Measurements from ENCODE around the gene DAZAP1. TPM values are rescaled to one million over a fixed set of nuclear protein-coding genes. Genes with fewer than 3 reads are reported as not detected.

The DAZAP1 gene
- total RNA-seq, 1 donor from 2014 or later = 58.0 TPM

- no peak for DNase-seq
These were observed 30.0 kb upstream of the DAZAP1 start for GRCh38 chr19:1377176-1377964.

DNA sequence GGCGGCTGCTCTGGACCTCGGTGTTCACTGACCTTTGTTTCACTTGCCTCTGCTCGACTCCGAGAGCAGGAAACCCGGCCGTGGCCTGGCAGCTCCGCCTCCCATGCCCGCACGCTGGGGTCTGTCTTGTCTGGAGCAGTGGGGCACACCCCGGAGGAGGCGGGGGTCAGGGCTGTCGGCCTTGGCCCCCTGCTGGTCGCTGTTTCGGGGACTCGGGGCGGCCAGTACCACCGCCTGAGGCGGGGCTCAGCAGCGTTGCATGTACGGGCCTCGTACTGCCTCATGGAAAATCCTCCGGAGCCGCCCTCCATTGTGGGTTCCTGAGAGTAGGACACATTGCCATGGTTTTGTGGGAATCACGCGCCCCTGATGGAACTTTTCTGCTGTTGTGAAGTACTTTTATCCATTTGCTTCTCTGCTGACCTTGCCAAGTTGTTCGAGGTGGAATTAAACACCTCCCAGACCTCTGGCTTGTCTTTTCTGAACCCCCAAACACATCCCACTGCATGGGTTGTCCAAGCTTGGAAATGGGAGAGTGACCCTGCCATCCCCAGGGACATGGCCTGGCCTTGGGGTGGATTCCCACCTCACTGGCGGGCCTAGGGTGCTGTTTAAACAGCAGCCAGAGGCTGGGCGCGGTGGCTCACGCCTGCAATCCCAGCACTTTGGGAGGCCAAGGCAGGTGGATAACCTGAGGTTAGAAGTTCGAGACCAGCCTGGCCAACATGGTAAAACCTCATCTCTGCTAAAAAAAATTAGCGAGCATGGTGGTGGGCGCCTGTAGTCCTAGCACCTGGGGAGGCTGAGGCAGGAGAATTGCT, 29.2 kb upstream of the DAZAP1 start:
- DNase-seq = peak; percentile 59

DNA sequence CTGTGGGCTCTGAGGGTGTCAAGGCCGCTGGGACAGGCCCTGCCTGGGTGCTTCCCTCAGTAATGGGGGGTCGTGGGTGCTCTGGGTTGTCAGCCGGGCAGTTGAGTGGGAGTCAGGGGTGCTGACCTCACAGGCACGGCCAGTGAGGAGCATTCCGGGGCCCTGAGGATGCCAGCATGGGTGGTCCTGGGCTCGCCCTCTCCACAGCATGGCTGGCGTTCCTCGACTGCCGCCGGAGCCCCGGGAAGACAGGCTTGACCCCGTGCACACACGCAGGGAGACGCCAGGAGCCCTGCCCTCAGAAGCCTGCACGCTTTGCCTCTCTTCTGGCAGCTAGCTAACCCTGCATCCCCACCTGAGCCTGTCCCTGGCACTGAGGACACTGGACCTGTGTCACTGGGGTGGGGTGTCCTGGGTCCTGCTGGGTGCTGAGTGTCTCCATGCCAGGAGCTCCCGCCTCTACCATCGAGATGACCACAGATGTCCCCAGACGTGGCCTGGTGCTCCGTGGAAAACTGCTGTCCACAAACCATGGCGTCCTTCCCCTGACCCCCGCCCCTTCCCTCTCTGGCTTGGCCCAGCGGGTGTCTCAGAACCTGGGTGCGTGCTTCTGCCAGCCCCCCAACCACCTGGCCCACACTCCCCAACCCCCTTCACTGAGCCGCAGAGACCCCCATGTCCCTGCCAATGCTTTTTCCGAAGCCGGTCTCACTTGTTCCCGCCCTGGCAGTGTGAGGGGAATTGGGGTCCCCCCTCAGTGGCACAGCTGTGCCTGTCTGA, 28.1 kb upstream of the DAZAP1 start:
- no peak for DNase-seq

DNA sequence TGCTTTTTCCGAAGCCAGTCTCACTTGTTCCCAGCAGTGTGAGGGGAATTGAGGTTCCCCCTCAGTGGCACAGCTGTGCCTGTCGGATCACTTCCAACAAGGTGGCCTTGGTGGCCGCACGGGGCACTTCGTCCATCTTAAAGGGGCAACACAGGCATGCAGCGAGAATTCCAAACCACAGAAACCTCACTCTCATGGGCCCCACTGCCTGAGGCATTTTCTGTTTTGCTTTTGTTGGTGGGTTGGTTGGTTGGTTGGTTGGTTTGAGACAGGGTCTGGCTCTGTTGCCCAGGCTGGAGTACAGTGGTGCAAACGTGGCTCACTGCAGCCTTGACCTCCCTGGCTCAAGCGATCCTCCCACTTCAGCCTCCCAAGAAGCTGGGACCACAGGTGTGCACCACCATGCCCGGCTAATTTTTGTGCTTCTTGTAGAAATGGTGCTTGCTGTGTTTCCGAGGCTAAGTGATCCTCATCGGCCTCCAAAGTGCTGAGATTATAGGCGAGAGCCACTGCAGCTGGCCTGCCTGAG, 27.4 kb upstream of the DAZAP1 start:
- no peak for DNase-seq

DNA sequence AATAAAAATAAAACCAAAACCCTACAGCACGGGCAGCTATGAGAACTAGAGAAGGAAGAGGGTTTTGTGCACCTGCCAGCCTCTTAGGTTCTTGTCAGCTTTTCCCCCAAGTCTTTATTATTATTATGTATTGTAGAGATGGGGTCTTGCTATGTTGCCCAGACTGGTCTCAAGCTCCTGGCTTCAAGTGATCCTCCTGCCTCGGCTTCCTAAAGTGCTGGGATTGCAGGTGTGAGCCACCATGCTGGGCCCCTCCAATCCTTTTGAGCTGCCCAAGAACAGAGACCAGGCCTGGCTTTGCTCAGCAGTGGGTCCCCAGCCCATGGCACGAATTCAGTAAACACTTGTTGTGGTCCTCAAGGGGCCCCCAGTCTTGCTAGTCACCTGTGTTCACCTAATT, 25.1 kb upstream of the DAZAP1 start:
- DNase-seq = no peak

DNA sequence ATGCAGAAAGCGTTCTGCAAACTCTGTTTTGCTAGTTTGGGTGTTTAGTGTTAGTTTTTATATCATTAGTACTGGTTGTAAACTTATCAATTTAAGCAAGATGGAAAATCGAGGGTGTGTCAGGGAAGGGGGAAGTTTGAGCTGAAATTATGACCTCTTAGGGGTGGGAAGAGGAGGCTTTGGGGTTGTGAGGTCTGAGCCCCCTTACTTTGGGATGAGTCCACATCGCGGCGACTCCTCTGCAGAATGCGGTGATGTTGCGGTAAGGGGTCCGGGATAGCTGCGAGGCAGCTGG, 24.4 kb upstream of the DAZAP1 start:
- DNase-seq = no peak

DNA sequence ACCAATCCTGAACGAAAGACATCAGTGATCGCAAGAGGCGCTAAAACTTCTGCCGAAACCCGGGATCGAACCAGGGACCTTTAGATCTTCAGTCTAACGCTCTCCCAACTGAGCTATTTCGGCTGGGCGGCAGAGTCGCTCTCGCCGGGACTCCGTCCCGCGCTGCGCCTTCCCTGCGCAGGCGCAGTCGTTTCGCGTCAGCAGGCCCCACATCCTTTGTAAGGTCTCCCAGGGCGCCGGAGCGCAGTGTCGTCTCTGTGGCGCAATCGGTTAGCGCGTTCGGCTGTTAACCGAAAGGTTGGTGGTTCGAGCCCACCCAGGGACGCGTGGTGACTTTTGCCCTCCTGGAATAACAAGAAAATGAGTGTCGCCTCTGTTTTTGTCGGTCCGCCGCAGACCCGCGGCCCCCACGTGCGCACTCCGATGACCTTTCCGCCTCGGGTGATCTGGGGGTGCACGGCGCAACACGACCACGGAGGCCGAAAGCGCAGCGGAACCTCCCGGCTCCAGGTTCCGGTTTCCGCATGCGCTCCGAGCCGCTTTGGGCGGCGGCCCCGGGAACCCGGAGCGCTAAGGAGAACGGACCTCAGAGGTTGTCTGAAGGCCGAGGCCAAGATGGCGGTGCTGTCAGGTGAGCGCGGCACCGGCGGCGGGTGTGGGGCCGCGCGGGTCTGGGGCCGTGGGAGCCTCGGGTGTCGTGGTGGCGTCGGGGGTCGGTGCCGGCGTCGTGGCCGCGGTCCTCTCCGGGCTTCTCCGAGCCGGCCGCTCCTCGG, 23.9 kb upstream of the DAZAP1 start, which contains the start of gene NDUFS7:
Gene NDUFS7, plus strand, starts transcription at position 596 of the 773 bp plus-strand sequence. Its CDS starts 20 bp downstream, at position 616.
- DNase-seq = peak; percentile 94

DNA sequence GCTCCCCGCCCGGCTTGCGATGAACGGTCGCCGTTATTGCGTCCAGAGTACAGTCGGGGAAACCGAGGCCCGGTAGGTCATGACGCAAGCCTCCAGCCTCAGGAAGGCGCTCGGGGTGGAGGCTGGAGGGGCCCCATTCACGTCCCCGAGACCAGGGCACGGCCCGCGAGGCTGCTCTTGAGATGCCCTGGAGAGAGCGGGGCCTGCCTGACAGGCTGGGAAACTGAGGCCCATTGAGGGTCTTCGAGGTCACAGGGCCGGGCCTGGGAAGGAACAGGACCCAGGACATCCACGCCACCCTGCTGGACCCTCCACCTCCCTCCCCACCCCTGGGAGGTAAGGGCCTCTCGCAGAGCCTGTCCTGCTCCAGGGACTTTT, 23.3 kb upstream of the DAZAP1 start:
- DNase-seq = no peak

- DNase-seq = peak; percentile 85
These were observed 22.8 kb upstream of the DAZAP1 start for GRCh38 chr19:1384478-1385110.

- DNase-seq = no peak
These were observed 21.6 kb upstream of the DAZAP1 start for GRCh38 chr19:1385816-1386215.

- no peak for DNase-seq
These were observed 20.3 kb upstream of the DAZAP1 start for GRCh38 chr19:1386945-1387683.

DNA sequence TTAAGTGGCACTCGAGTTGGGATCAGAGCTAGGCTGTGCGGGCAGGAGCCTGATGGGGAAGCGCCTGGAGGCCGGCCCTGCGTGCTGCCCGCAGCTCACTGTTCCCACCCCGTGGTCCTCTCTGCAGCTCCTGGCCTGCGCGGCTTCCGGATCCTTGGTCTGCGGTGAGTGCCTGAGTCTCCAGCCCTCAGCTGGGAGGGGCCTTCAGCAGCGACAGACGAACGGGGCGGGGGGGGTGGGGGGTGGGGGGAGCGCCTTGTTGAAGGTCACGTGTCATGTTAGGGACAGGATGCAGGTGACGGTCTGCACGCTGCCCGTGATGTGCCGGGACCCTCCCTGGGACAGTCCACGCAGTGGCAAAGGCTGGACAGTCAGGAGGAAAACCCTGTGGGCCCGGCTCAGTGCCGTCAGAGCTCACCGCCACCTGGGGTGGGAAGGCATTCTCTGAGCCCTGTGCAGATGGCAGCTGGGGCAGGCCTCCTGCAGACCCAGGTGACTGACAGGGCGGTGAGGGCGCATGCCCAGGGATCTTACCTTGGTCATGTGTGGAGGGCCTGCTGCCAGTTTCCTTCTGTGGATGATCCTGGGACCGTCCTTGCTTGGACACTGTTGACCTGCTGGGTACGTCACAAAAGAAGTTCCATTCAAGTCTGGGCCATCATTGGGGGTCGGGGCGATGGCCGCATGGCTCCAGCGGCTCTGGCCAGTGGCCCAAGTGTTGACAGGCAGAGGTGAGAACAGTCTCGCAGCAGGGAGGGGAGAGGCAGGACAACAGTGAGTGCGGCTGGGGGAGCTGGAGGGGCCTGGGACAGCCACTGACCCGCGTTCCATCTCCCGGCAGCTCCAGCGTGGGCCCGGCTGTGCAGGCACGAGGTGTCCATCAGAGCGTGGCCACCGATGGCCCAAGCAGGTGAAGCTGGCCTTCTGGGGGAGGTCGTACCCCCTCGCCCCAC, 19.4 kb upstream of the DAZAP1 start:
- no peak for DNase-seq

- DNase-seq = no peak
These were observed 18.8 kb upstream of the DAZAP1 start for GRCh38 chr19:1388637-1389026.

GRCh38 chr19:1389033-1389940, 18.1 kb upstream of the DAZAP1 start:
- no peak for DNase-seq

DNA sequence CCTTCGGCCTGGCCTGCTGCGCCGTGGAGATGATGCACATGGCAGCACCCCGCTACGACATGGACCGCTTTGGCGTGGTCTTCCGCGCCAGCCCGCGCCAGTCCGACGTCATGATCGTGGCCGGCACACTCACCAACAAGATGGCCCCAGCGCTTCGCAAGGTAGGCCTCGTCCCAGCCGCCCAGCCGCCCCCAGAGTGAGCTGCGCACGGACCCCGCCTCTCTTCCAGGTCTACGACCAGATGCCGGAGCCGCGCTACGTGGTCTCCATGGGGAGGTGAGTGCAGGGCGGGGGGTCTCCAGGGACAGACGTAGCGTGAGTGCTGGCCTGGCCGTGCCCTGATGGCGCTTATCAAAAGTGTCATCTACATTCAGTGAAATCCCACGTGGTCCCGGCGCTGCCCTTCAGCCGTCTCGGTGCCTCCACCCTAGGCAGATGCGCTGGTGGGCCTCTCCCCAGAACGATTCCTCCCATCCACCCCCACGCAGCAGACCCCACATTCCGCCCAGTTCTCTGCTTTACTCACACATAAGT, 16.4 kb upstream of the DAZAP1 start:
- DNase-seq = no peak

GRCh38 chr19:1392407-1392806, 15.0 kb upstream of the DAZAP1 start:
- DNase-seq = no peak

DNA sequence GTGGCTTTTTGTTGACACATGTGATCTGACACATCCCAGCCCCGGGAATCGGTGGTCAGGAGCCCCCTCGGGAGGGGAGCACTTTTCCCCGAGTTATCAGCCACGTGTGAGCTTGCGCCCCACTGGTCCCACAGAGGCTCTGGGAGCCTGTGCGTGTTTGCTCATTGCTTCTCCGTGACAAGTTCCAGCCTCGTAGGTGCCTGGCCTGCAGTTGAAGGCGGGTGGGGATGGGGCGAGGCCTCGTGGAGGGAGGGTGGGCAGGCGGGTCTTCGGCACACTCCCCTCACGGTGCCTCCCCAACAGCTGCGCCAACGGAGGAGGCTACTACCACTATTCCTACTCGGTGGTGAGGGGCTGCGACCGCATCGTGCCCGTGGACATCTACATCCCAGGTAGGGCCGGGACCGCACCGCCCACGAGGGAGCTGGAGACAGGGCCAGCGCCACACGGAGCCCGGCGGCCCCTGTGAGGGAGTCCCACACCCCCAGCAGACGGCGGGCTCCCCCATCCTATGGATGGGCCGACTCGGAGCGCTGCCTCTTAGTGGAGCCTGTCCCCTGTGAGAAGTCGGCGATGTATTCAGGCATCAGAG, 14.4 kb upstream of the DAZAP1 start:
- DNase-seq = no peak

DNA sequence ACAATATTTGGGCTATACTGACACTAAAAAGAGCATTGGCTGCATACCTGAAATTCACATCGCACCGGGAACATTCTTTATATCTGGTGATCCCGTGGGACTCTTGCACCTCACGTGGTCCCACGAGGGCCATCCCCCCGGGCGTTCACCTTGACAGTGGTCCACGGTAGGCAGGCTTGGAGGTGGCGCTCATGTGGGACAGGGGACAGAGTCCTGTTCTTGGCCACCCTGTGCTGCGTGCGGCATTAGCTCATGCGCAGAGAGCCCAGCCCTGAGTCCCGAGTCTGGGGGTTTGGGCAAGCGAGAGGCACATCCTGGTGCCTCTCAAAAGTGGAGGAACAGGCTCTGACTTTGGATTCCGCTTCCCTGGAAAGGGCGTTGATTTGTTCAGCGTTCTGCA, 13.5 kb upstream of the DAZAP1 start:
- DNase-seq = no peak
